Liver (tissue), 9 donors: ENCODE measurements around the gene CAVIN2. TPM values are rescaled to one million over a fixed set of nuclear protein-coding genes. Genes with fewer than 3 reads are reported as not detected.
A peak's percentile ranks its signal among the peaks of the same experiment; 100 is the strongest.

Source experiments
- DNase-seq: peaks from one replicate; pipeline ENCODE4 v3.0.0-alpha.2; 2017; ENCODE audit warnings: low spot score
- H3K27ac ChIP-seq, 2 donors: one replicate each; pipeline ENCODE4 v1.7.0; 2013; ENCODE audit warnings: inconsistent platforms in 2 of 2, low read length in 2 of 2, control low read depth in 1 of 2, low read depth in 1 of 2, mild to moderate bottlenecking in 1 of 2
- H3K27me3 ChIP-seq, 4 donors: one replicate each; pipeline versions ENCODE4 v1.6.1 to v1.7.0; 2013; ENCODE audit warnings: low read length in 3 of 4, inconsistent platforms in 1 of 4, mild to moderate bottlenecking in 1 of 4, moderate library complexity in 1 of 4; ENCODE audit not compliant: control insufficient read depth in 4 of 4, insufficient read depth in 4 of 4
- H3K36me3 ChIP-seq, 4 donors: one replicate each; pipeline versions ENCODE4 v1.6.1 to v1.7.0; 2013; ENCODE audit warnings: low read length in 3 of 4, mild to moderate bottlenecking in 3 of 4, low read depth in 1 of 4, moderate library complexity in 1 of 4; ENCODE audit not compliant: control insufficient read depth in 4 of 4, insufficient read depth in 3 of 4
- H3K4me1 ChIP-seq, 4 donors: one replicate each; pipeline versions ENCODE4 v1.6.1 to v1.7.0; 2013; ENCODE audit warnings: low read length in 3 of 4, mild to moderate bottlenecking in 3 of 4, moderate library complexity in 1 of 4; ENCODE audit not compliant: control insufficient read depth in 4 of 4, insufficient read depth in 4 of 4
- H3K4me3 ChIP-seq, 3 donors: one replicate each; pipeline versions ENCODE4 v1.6.1 to v1.7.0; 2013; ENCODE audit warnings: low read length in 3 of 3, control low read depth in 1 of 3, low read depth in 1 of 3, mild to moderate bottlenecking in 1 of 3
- H3K9ac ChIP-seq, 2 donors: one replicate each; pipeline ENCODE4 v1.7.0; 2013; ENCODE audit warnings: low read length in 2 of 2, mild to moderate bottlenecking in 2 of 2, moderate library complexity in 2 of 2, control low read depth in 1 of 2, low read depth in 1 of 2
- H3K9me3 ChIP-seq, 4 donors: one replicate each; pipeline versions ENCODE4 v1.6.1 to v1.7.0; 2013; ENCODE audit warnings: low read length in 3 of 4; ENCODE audit not compliant: control insufficient read depth in 4 of 4
- ATF3 ChIP-seq: IDR thresholded peaks from 2 replicates; pipeline ENCODE4 v1.6.1; 2016; ENCODE audit warnings: antibody characterized with exemption
- CTCF ChIP-seq: fragments of 150-350 bp; IDR thresholded peaks from 2 replicates; pipeline ENCODE4 v1.5.1; 2017; ENCODE audit warnings: improper control_type of control experiment, low read depth, low read length; ENCODE audit not compliant: missing input control
- EGR1 ChIP-seq, 2 donors: IDR thresholded peaks; 2 replicates each; pipeline ENCODE4 v1.6.1; 2016 to 2018; ENCODE audit warnings: antibody characterized with exemption in 2 of 2, low read depth in 2 of 2
- FOXA1 ChIP-seq: IDR thresholded peaks from 2 replicates; pipeline ENCODE4 v1.6.1; 2016; ENCODE audit warnings: antibody characterized with exemption
- FOXA2 ChIP-seq: IDR thresholded peaks from 2 replicates; pipeline ENCODE4 v1.6.1; 2016; ENCODE audit warnings: antibody characterized with exemption
- GABPA ChIP-seq, 2 donors: IDR thresholded peaks in 1 of 2; conservative IDR thresholded peaks in 1 of 2; 2 replicates each; pipeline ENCODE4 v1.6.1; 2016; ENCODE audit warnings: antibody characterized with exemption in 2 of 2, mild to moderate bottlenecking in 1 of 2, moderate library complexity in 1 of 2
- HNF4A ChIP-seq, 2 donors: conservative IDR thresholded peaks; 2 replicates each; pipeline ENCODE4 v1.6.1; 2016; ENCODE audit warnings: antibody characterized with exemption in 2 of 2, mild to moderate bottlenecking in 2 of 2
- HNF4G ChIP-seq: IDR thresholded peaks from 2 replicates; pipeline ENCODE4 v1.6.1; 2016; ENCODE audit warnings: antibody characterized with exemption
- JUND ChIP-seq, 2 donors: IDR thresholded peaks; 2 replicates each; pipeline ENCODE4 v1.6.1; 2016; ENCODE audit warnings: antibody characterized with exemption in 2 of 2
- MAX ChIP-seq: IDR thresholded peaks from 2 replicates; pipeline ENCODE4 v1.6.1; 2016; ENCODE audit warnings: antibody characterized with exemption
- NR2F2 ChIP-seq: IDR thresholded peaks from 2 replicates; pipeline ENCODE4 v1.6.1; 2016; ENCODE audit warnings: antibody characterized with exemption
- REST ChIP-seq: IDR thresholded peaks from 2 replicates; pipeline ENCODE4 v1.6.1; 2016; ENCODE audit warnings: antibody characterized with exemption, mild to moderate bottlenecking
- RXRA ChIP-seq, 2 donors: IDR thresholded peaks; 2 replicates each; pipeline ENCODE4 v1.6.1; 2017 to 2018; ENCODE audit warnings: antibody characterized with exemption in 2 of 2, mild to moderate bottlenecking in 1 of 2
- SP1 ChIP-seq: IDR thresholded peaks from 2 replicates; pipeline ENCODE4 v1.6.1; 2018; ENCODE audit warnings: antibody characterized with exemption, mild to moderate bottlenecking
- TAF1 ChIP-seq: conservative IDR thresholded peaks from 2 replicates; pipeline ENCODE4 v1.6.1; 2016; ENCODE audit warnings: antibody characterized with exemption, mild to moderate bottlenecking
- YY1 ChIP-seq: IDR thresholded peaks from 2 replicates; pipeline ENCODE4 v1.6.1; 2016; ENCODE audit warnings: antibody characterized with exemption, mild to moderate bottlenecking
- ZBTB33 ChIP-seq: IDR thresholded peaks from 2 replicates; pipeline ENCODE4 v1.6.1; 2016; ENCODE audit warnings: antibody characterized with exemption
- WGBS: extraction: QIAGEN DNeasy Blood & Tissue Kit; methylation state at CpG from one replicate; pipeline ENCODE4 v1.1.7; 2013; 5-methylcytosine and 5-hydroxymethylcytosine counted together
- polyA plus RNA-seq, 2 donors: library from polyadenylated mRNA; stranded (reverse) in 1 of 2; unstranded in 1 of 2; fragments of 200-250 nt in 1 of 2; fragments of >200 nt in 1 of 2; fragmentation: Nextera tagmentation in 1 of 2; extraction: Ambion mirVana in 1 of 2; gene quantifications; one replicate each; pipeline versions ENCODE4 v1.2.1 to v1.2.3, GENCODE V29; 2013 to 2015
- total RNA-seq, 2 donors: library from RNA; depleted of rRNA; stranded (reverse); fragments of >200 nt; gene quantifications; one replicate each; pipeline ENCODE4 v1.2.3, GENCODE V29; 2014
- donor health status: healthy.
- donor health status: healthy.
- donor health status: healthy.
- donor health status: healthy.
- donor health status: healthy.

CAVIN2 gene
- total and polyA plus RNA-seq, 4 donors, result 13.3 to 20.7 (median 14.0) TPM

- H3K9ac ChIP-seq, result no peak overlapping the region
- H3K27ac ChIP-seq, result peak overlapping the region; percentile 35 to 80
- no peak overlapping the region for H3K4me3 ChIP-seq
- H3K27me3 ChIP-seq, result no peaks in the 10 kb centered on the region
- 88% methylated on average over 1 of the region's 1 CpG for WGBS
- no peaks in the 10 kb centered on the region for H3K36me3 ChIP-seq
- peaks cover 0 to 5% (median 1%) of the 10 kb centered on the region in 4 donors for H3K4me1 ChIP-seq
- no peak for DNase-seq
- TF ChIP-seq HNF4G (no peak), RXRA (IDR thresholded peaks at IDR 0.05) (no peak), TAF1 (no peak), REST (no peak), CTCF (no peak), SP1 (no peak), ZBTB33 (no peak), NR2F2 (no peak), GABPA (IDR thresholded peaks at IDR 0.05 in 1 of 2, conservative IDR thresholded peaks at IDR 0.05 in 1 of 2) (no peak), EGR1 (IDR thresholded peaks at IDR 0.05; ENCODE audit: low read depth in 2 of 2) (no peak), MAX (no peak), FOXA2 (no peak), ATF3 (no peak), FOXA1 (no peak), YY1 (no peak), JUND (IDR thresholded peaks at IDR 0.05) (no peak), HNF4A (conservative IDR thresholded peaks at IDR 0.05) (no peak)
- no peaks in the 10 kb centered on the region for H3K9me3 ChIP-seq
These were observed 20.6 kb upstream of the CAVIN2 start for GRCh38 chr2:191867507-191867847.
